DND-41 (cell line): ENCODE measurements around the gene TRAF1.

Source experiments
- EZH2 ChIP-seq: IDR thresholded peaks from 3 replicates; pipeline ENCODE4 v1.6.1; 2012; ENCODE audit warnings: borderline replicate concordance, low read depth, mild to moderate bottlenecking, moderate library complexity, low read length, inconsistent platforms; ENCODE audit not compliant: severe bottlenecking
- TF ChIP-seq, protein P1 (sequence below): IDR thresholded peaks from 2 replicates; pipeline ENCODE4 v1.5.1; 2012; ENCODE audit warnings: borderline replicate concordance, low read length, moderate library complexity, mild to moderate bottlenecking; ENCODE audit not compliant: poor library complexity, severe bottlenecking; ENCODE audit errors: extremely low read depth

DNA sequence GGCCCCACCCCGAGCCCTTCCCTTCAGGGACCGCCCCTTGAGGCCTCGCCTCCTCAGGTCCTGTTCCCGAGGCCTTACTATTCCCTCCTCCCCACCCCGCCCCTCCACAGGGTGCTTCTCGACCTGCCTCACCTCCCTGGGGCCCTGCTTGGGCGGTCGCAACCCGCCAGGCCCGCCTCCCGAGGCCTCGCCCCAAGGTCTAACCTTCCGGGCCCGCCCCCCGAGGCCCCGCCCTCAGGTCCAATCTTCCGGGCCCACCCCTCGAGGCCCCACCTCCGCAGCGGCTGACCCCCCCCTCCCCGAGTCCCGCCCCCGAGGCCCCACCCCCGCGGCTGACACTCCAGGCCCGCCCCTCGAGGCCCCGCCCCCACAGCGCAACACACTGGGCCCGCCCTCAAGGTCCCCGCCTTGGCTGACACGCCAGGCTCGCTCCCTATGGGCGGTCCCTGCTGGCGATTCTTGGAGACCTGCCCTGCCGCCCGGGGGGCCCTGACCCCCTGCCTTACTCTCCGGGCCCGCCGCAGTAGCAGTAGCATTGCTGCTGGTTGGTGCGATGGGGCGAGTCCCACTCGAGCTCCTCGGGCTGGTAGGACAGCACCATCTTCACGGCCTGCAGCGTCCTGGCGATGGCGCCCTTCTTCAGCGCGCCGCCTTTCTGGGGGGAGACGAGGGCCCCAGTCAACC lies 57.8 kb downstream of the TRAF1 start:
- TF ChIP-seq, protein P1, sequence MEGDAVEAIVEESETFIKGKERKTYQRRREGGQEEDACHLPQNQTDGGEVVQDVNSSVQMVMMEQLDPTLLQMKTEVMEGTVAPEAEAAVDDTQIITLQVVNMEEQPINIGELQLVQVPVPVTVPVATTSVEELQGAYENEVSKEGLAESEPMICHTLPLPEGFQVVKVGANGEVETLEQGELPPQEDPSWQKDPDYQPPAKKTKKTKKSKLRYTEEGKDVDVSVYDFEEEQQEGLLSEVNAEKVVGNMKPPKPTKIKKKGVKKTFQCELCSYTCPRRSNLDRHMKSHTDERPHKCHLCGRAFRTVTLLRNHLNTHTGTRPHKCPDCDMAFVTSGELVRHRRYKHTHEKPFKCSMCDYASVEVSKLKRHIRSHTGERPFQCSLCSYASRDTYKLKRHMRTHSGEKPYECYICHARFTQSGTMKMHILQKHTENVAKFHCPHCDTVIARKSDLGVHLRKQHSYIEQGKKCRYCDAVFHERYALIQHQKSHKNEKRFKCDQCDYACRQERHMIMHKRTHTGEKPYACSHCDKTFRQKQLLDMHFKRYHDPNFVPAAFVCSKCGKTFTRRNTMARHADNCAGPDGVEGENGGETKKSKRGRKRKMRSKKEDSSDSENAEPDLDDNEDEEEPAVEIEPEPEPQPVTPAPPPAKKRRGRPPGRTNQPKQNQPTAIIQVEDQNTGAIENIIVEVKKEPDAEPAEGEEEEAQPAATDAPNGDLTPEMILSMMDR, result peak; percentile 6
- no peak for TF ChIP-seq EZH2
